HEK293T (cell line): ENCODE measurements around the gene CHD3.

Experiments used
- ARNT ChIP-seq: fragments of 450-650 bp; IDR thresholded peaks from 2 replicates; pipeline ENCODE4 v1.6.1; 2017; ENCODE audit warnings: mild to moderate bottlenecking
- BHLHE40 ChIP-seq: fragments of 450-650 bp; IDR thresholded peaks from 2 replicates; pipeline ENCODE4 v1.6.1; 2016; ENCODE audit warnings: mild to moderate bottlenecking, moderate library complexity, borderline replicate concordance
- CTBP1 ChIP-seq: fragments of 450-650 bp; IDR thresholded peaks from 2 replicates; pipeline ENCODE4 v1.6.1; 2016; ENCODE audit warnings: borderline replicate concordance
- ELF4 ChIP-seq: fragments of 450-650 bp; IDR thresholded peaks from 2 replicates; pipeline ENCODE4 v1.6.1; 2017; ENCODE audit warnings: antibody characterized with exemption
- FOXA1 ChIP-seq: fragments of 450-650 bp; IDR thresholded peaks from 2 replicates; pipeline ENCODE4 v1.6.1; 2016; ENCODE audit warnings: mild to moderate bottlenecking
- FOXK2 ChIP-seq: fragments of 450-650 bp; IDR thresholded peaks from 2 replicates; pipeline ENCODE4 v1.6.1; 2016; ENCODE audit warnings: mild to moderate bottlenecking
- FOXM1 ChIP-seq: fragments of 450-650 bp; IDR thresholded peaks from 2 replicates; pipeline ENCODE4 v1.6.1; 2017; ENCODE audit warnings: mild to moderate bottlenecking, borderline replicate concordance
- HDGF ChIP-seq: fragments of 450-650 bp; IDR thresholded peaks from 2 replicates; pipeline ENCODE4 v1.6.1; 2017; ENCODE audit warnings: antibody characterized with exemption, borderline replicate concordance
- L3MBTL2 ChIP-seq: fragments of 450-650 bp; conservative IDR thresholded peaks from 2 replicates; pipeline ENCODE4 v1.6.1; 2016; ENCODE audit warnings: mild to moderate bottlenecking
- NFRKB ChIP-seq: fragments of 450-650 bp; IDR thresholded peaks from 2 replicates; pipeline ENCODE4 v1.6.1; 2016; ENCODE audit warnings: mild to moderate bottlenecking, moderate library complexity
- SP1 ChIP-seq: fragments of 450-650 bp; IDR thresholded peaks from 2 replicates; pipeline ENCODE4 v1.6.1; 2017
- SUZ12 ChIP-seq: fragments of 450-650 bp; IDR thresholded peaks from 2 replicates; pipeline ENCODE4 v1.6.1; 2016; ENCODE audit warnings: mild to moderate bottlenecking
- TARDBP ChIP-seq: fragments of 450-650 bp; IDR thresholded peaks from 2 replicates; pipeline ENCODE4 v1.6.1; 2016
- ZNF384 ChIP-seq: fragments of 450-650 bp; IDR thresholded peaks from 2 replicates; pipeline ENCODE4 v1.6.1; 2016

- TF ChIP-seq SP1: no peak
- TF ChIP-seq HDGF: no peak
- no peak for TF ChIP-seq FOXA1
- no peak for TF ChIP-seq CTBP1
- TF ChIP-seq FOXM1: no peak
- TF ChIP-seq ELF4: no peak
- no peak for TF ChIP-seq L3MBTL2
- no peak for TF ChIP-seq SUZ12
- TF ChIP-seq TARDBP: no peak
- TF ChIP-seq ARNT: no peak
- TF ChIP-seq NFRKB: no peak
- TF ChIP-seq ZNF384: no peak
- no peak for TF ChIP-seq BHLHE40
- no peak for TF ChIP-seq FOXK2
Observed at GRCh38 chr17:7849130-7849750, 39.3 kb upstream of the CHD3 start.
